NCI-H1417 treated with DMSO at 0.1 percent for 48 hours (cell line): ENCODE data around the gene CST3.
"Not testable (repeated sequence)": the region's sequence is repeated elsewhere in the genome, so short reads cannot be mapped to it uniquely, and the experiment has no call there.

Experiments
- DNase-seq: peaks from one replicate; lab custom pipeline; 2025; lab: John Stamatoyannopoulos, UW

CST3 gene

DNA sequence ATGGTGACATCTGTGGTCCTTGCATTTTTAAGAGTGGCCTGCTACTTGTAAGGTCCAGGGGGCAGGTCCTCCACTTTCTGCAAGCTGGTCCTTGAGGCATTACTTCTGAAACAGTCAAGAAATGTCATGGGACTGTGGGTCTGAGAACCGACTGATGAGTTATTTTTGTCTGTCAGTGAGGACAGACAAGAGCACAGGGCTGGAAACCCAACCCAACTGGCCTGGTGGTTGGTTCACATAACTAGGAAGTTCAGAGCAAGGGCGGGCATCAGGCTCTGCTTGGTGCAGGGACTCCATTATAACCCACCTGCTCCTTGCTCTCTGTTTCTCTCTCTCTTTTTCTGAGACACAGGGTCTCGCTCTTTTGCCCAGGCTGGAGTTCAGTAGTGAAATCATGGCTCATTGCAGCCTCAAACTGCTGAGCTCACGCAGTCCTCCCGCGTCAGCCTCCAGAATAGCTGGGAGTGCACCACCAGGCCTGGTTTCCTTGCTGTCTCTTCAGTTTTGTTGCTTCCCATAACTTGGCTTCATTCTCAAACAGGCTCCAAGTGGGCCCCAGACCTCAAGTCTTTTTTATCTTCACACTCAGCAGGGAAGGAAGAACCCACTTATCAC is 9.2 kb downstream of the CST3 start:
- no peak for DNase-seq

GRCh38 chr20:23627501-23627900 is 10.3 kb downstream of the CST3 start:
- no peak for DNase-seq

GRCh38 chr20:23626040-23626620 is 11.6 kb downstream of the CST3 start:
- no peak for DNase-seq

DNA sequence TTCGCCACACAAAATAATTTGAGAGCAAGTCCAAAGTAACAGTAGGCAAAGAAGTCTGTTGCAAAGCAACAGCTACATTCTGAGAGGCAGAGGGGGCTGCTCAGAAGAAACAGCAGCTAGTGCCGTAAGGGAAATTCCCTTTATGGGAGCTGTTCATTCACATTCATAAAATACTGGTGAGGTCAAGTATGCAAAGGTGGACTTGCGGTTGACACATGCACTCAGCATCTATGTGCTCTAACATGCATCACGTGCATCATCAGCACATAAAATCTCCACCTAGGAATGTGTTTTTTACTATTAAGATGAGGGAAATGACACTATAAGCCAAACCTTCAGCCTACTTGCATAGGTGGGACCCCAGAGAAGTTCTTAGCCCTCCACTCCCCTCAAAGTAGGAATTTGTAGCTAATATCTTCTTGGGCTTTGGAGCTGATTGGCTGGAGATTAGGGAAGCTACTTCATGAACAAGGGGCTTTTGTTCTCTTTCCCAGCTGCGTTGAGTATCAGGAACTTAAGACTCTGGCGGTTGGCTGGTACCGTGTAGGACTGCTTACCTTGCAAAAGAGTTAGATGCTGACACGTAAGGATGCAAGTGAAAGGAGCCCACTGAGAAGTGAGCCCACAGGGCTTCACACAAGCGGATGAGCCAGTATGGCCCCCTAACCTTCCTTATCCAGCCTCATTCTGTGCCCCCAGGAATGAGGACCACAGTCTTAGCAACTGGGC is 12.4 kb downstream of the CST3 start:
- DNase-seq, result no peak

- no peak for DNase-seq
These were observed 13.4 kb downstream of the CST3 start for GRCh38 chr20:23624324-23624691.

GRCh38 chr20:23623666-23624323 is 14.0 kb downstream of the CST3 start:
- DNase-seq, result no peak

DNA sequence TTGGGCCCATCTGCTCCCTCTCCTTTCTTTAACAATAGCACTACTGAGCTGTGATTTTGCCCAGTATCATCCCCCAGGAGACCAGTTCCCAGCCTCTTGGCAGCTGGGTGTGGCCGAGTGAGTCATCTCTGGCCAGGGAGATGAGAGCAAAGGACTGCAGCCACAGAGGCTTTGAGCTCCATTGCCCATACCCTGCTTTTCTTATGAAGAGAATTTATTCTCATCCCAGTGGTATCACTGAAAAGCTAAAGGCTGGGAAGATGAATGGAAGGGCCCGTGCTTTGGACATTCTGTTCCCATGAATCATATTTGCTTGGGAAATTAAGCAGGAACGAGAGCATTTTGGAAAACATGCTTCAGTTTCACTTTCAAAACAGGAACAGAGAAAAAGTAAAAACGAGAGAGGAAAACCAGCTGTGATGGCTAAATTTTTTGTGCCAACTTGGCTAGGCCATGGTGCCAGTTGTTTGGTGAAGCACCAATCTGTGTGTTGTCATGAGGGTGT is 14.9 kb downstream of the CST3 start:
- DNase-seq, result no peak

DNA sequence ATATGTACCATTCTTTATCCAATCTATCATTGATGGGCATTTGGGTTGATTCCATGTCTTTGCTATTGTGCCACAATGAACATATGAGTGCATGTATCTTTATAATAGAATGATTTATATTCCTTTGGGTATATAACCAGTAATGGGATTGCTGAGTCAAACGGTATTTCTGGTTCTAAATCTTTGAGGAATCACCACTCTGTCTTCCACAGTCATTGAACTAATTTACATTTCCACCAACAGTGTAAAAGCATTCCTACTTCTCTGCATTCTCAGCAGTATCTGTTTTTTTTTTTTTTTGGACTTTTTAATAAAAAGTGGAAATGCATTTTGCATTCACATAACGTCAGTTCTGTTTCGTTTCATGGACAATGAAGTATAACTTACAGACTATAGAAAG is 15.4 kb downstream of the CST3 start:
- DNase-seq, result not testable (repeated sequence)

DNA sequence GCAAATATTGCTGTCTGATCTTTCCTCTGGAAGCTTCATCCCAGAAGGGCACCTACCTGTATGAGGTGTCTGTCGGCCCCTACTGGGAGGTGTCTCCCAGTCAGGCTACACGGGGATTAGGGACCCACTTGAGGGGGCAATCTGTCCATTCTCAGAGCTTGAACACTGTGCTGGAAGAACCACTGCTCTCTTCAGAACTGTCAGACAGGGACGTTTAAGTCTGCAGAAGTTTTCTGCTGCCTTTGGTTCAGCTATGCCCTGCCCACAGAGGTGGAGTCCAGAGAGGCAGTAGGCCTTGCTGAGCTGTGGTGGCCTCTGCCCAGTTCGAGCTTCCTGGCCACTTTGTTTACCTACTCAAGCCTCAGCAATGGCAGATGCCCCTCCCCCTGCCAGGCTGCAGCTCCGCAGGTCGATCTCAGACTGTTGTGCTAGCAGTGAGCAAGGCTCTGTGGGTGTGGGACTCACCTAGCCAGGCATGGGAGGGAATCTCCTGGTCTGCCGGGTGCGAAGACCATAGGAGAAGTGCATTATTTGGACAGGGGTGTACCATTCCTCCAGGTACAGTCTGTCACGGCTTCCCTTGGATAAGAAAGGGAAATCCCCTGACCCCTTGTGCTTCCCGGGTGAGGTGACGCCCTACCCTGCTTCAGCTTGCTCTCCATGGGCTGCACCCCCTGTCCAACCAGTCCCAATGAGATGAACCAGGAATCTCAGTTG is 16.9 kb downstream of the CST3 start:
- DNase-seq, result not testable (repeated sequence)

DNA sequence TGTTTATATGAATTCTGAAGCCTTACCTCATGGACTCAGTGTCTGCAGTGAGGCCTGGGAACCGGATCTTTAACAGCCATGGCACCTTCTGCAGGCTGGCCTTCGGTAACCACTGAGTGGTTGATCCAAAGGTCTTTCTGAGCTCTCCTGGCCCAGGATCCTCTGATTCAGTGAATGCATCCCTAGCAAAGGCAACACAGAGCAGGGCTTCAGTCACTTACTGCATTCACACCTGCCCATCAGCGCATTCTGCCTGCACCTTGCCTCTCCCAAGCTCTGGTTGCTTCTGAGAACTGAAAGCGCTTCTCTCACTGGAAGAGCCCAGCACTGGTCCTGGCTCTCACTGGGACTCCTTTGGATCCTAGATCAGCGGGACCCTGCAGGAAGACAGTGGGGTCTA is 23.6 kb downstream of the CST3 start:
- DNase-seq, result no peak

GRCh38 chr20:23613676-23614075 is 24.1 kb downstream of the CST3 start:
- DNase-seq, result no peak

DNA sequence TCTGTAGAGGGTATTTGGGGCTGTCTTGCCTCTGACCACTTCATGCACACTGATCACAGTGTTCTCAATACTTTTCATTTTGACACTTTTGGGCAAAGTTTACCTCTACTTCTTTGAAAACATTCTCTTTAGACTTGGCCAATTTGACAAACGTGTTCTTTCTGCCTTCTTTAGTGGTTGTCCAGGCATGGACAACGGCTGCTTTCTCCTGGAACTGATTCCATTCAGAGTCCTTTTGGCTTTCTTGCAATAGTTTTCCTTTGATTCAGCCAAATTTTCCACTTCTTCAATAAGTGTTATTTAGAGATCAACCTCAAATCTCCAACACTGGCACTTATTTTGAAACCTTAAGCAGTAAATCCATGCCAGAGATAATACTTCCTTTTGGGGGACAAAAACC is 25.4 kb downstream of the CST3 start:
- DNase-seq, result no peak

- no peak for DNase-seq
These were observed 28.2 kb downstream of the CST3 start for GRCh38 chr20:23609486-23610109.

GRCh38 chr20:23608251-23608846 is 29.4 kb downstream of the CST3 start:
- DNase-seq, result no peak

DNA sequence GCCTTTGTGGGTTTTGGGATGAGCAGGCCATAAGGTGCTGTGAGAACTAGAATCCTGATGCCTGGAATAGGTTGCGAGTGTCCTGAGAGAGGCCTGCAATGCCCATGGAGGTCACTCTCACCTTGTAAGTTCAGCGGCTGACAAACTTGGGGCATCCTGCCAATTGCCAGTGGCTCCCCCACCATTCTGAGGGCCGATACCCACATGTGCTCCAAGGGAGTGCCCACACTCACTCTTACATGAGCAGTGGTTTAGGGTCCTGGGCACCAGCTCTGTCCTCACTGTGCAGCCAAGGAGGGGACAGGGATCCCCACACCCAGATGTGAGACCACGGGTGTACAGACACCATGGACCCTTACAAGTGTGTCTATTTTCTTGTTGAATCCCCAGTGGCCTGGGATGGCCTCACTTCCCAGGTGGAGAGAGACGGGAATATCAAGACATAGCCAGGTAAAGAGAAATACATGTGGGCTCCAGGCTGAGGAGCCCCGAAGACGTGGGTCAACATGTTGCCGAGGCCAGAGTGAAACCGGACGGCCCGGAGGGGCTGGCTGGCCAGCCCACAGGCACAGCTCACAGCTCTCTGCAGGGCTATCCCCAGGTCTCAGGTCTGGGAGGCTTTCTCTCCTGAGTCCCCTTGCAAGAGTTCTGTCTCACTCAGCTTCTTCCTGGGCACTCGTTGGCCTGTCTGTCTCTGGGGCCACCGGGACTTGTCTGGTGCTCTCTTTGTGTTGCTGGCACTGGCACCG is 30.1 kb downstream of the CST3 start:
- DNase-seq, result no peak

- DNase-seq, result peak; percentile 5
These were observed 31.1 kb downstream of the CST3 start for GRCh38 chr20:23606652-23607049.

- no peak for DNase-seq
These were observed 31.7 kb downstream of the CST3 start, which contains the start of gene CST9 for GRCh38 chr20:23605867-23606651. CST9 (minus strand) TSS chr20:23605917; CDS start chr20:23605864, 53 bp downstream.

GRCh38 chr20:23604306-23604705 is 33.4 kb downstream of the CST3 start:
- no peak for DNase-seq

DNA sequence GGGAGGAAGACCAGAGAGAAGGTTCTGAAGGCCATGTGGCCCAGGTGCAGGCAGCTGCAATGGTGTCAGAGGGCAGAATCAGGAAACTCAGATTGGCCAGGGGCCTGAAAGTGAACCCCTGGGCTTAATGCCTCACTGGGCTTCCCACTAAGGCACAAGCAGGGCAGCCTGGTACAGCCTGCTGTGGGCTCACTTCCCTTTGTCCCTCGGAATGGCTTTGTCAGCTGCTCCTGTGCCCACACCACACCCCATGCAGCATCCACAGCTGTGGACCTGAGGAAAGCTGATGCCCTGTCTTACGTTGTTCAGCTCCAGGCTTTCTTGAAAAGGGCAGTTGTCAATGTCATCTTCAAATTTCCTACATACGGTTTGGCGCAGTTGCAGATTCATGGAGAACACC is 34.4 kb downstream of the CST3 start:
- DNase-seq, result no peak

GRCh38 chr20:23602699-23603098 is 35.1 kb downstream of the CST3 start:
- DNase-seq, result no peak
